Right lobe of liver (tissue), 6 donors: ENCODE measurements around the gene CIZ1. TPM values are rescaled to one million over a fixed set of nuclear protein-coding genes. Genes with fewer than 3 reads are reported as not detected.

Experiments
- ATAC-seq, 4 donors: fragments of 200-7000 bp; cut with Tn5 transposase; one replicate each; pipeline ENCODE4 v1.9.1; 2020; ENCODE audit warnings: mild to moderate bottlenecking in 4 of 4, moderate library complexity in 4 of 4
- DNase-seq, 3 donors: peaks; one replicate each; pipeline ENCODE4 v3.0.0-alpha.2; 2020
- H3K27ac ChIP-seq, 3 donors: fragments of 200-600 bp; one replicate each; pipeline ENCODE4 v1.8.0; 2022
- H3K27me3 ChIP-seq, 2 donors: fragments of 200-600 bp; one replicate each; pipeline ENCODE4 v1.8.0; 2022
- H3K36me3 ChIP-seq, 4 donors: fragments of 200-600 bp; sonication (generic) in 1 of 4; one replicate each; pipeline versions ENCODE4 v1.5.1 to v1.8.0; 2017 to 2022; ENCODE audit warnings: control low read depth in 1 of 4
- H3K4me1 ChIP-seq, 4 donors: fragments of 200-600 bp; sonication (generic) in 1 of 4; one replicate each; pipeline versions ENCODE4 v1.5.1 to v1.8.0; 2017 to 2022; ENCODE audit warnings: control low read depth in 1 of 4
- H3K4me3 ChIP-seq, 3 donors: fragments of 200-600 bp; one replicate each; pipeline ENCODE4 v1.8.0; 2022
- H3K9me3 ChIP-seq, 4 donors: fragments of 200-600 bp; sonication (generic) in 1 of 4; one replicate each; pipeline versions ENCODE4 v1.5.1 to v1.8.0; 2017 to 2022; ENCODE audit warnings: control low read depth in 1 of 4
- CTCF ChIP-seq, 4 donors: fragments of 200-600 bp in 3 of 4; fragments of 450-650 bp in 1 of 4; IDR thresholded peaks; one replicate each; pipeline versions ENCODE4 v1.5.1 to v1.8.0; 2016 to 2022; ENCODE audit warnings: antibody characterized with exemption in 4 of 4, mild to moderate bottlenecking in 2 of 4
- POLR2A ChIP-seq: fragments of 450-650 bp; IDR thresholded peaks from one replicate; pipeline ENCODE4 v1.6.1; 2017; ENCODE audit warnings: antibody characterized with exemption, mild to moderate bottlenecking
- WGBS: methylation state at CpG from one replicate; pipeline ENCODE4 v1.1.6; 2018; ENCODE audit warnings: low coverage, low lambda C conversion rate; ENCODE audit not compliant: insufficient coverage; ENCODE audit errors: missing lambda C conversion rate; 5-methylcytosine and 5-hydroxymethylcytosine counted together
- intact Hi-C, 2 donors: fragments of 100-400 bp; cut with DNase I; formaldehyde crosslinking; loops; one replicate each; pipeline versions ENCODE4 v1.11.2 to v1.14.1; 2022
- total RNA-seq, 6 experiments: library from RNA; depleted of rRNA in 2 of 6; stranded (reverse); fragments of >200 nt in 2 of 6; fragmentation: NEBNext Ultra II Directional in 3 of 6; extraction: Animal tissue kit (Norgen Biotek cat#: 25700) in 3 of 6; gene quantifications; one replicate each; pipeline versions ENCODE4 v1.1.0 to v1.2.4, GENCODE V29; 2016 to 2023
- donor health status: DM: no; HTN: yes; CAD: no.
- donor health status: DM: no; HTN: no; CAD: no.
- donor health status: DM: no; HTN: no; CAD: no.
- donor health status: DM: no; HTN: yes; CAD: no.
- donor health status: DM: no; HTN: yes; CAD: no.

CIZ1 gene
- total RNA-seq, 6 experiments from 2014 or later = 15.9 to 33.5 (median 24.0) TPM

DNA sequence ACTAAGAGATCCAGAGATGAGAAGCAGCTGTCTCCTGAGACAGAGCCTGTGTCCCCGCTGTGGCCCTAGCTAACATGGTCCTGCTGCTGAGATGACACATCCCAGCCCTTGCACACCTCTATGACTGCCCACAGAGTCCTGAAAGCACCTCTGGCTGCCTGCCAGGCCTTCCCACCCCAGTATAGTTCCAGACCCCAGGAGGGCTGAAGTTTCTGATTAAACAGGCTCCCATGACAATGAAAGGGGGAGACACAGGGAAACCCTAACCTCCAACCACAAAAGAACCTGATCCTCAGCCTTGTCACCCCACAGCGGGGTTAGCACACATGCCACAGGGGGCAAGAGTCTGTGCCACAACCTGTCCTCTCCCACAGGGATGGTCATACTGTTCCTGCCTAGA, 15.6 kb downstream of the CIZ1 start:
- H3K27me3 ChIP-seq = no peaks in the 10 kb centered on the region
- ATAC-seq (no peak), DNase-seq (no peak)
- TF ChIP-seq POLR2A = no peak
- TF ChIP-seq CTCF (IDR thresholded peaks at IDR 0.05) = no peak
- no peak overlapping the region for H3K4me3 ChIP-seq
- no peaks in the 10 kb centered on the region for H3K4me1 ChIP-seq
- H3K36me3 ChIP-seq = peaks cover 5 to 55% (median 24%) of the 10 kb centered on the region in 4 donors
- no peaks in the 10 kb centered on the region for H3K9me3 ChIP-seq
- intact Hi-C loops = no loop called here
- H3K27ac ChIP-seq = no peak overlapping the region
- no CpG with 5 or more reads among the region's 2 CpGs for WGBS

DNA sequence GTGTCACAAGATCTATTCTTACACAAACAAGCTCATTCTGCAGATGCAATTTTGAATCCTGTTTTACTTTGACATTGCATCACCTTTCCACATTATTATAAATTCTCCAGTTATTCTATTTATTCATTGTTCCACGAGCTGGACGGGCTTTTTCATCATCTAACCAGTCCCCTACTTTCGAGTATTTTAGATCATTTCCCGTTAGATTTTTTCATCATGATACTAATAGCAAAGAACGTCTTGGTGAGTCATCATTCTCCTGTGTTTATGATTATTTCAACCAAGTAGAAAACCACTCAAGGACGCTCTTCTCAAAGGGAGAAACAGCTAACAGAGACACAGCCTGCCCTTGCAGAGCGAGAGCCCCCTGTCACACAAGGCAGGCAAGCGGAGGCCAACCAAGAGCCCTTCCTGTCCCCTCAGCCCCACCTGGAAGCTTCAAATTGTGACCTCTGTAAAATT, 16.2 kb downstream of the CIZ1 start:
- intact Hi-C loops = no loop called here
- Histone ChIP-seq H3K4me3 (no peak overlapping the region), H3K9me3 (no peaks in the 10 kb centered on the region), H3K27me3 (no peaks in the 10 kb centered on the region), H3K36me3 (peaks cover 5 to 53% (median 26%) of the 10 kb centered on the region in 4 donors), H3K4me1 (no peaks in the 10 kb centered on the region), H3K27ac (no peak overlapping the region)
- no peak for TF ChIP-seq POLR2A
- no peak for TF ChIP-seq CTCF (IDR thresholded peaks at IDR 0.05)
- no peak for DNase-seq
- no peak for ATAC-seq
- WGBS = 70% methylated on average over 8 of the region's 8 CpGs

DNA sequence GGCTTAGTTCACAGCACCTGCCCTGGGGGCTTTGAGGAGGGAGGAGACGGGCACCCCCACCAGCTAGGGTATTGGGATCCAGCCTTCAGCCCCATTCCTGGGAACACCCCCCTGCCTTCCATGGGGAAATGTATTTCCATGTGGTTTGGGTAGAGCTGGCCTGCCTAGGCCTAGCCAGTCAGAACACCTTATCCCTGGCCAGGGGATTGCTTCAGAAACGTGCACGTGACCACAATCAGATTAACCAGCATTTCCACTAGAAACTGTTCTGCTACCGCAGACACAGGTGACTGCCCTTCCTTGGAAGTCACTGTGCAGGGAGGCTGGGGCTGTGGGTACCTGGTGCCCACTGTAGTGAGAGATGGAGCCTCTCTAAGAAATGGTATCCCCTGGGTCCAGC, 17.3 kb downstream of the CIZ1 start:
- peaks cover 5 to 53% (median 20%) of the 10 kb centered on the region in 4 donors for H3K36me3 ChIP-seq

DNA sequence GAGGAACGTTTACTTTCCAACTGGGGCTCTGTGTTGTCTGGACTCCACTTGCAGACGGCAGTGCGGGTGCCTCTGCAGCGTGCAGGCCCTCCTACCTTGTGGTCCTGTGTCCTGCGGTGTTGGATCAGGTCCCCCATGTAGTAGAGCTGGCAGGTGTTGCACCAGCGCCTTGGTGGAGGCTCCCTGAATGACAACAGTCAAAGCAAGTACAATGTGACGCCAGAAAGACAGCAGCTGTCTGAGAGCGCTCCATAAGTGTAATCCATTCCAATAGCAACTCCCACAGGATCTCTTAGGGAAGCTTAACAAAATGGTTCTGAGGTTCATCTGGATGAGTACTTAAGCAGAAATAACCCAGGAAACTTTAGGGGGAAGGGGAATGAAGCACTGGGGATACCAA, 21.4 kb downstream of the CIZ1 start:
- Histone ChIP-seq H3K27me3 (no peaks in the 10 kb centered on the region), H3K36me3 (peaks cover 0 to 39% (median 12%) of the 10 kb centered on the region in 4 donors), H3K27ac (no peak overlapping the region), H3K9me3 (no peaks in the 10 kb centered on the region), H3K4me1 (no peaks in the 10 kb centered on the region), H3K4me3 (no peak overlapping the region)
- ATAC-seq (no peak), DNase-seq (no peak)
- 100% methylated on average over 2 of the region's 8 CpGs for WGBS
- TF ChIP-seq POLR2A (no peak), CTCF (IDR thresholded peaks at IDR 0.05) (no peak)
- intact Hi-C loops = no loop called here

More for the DNA sequence above, 17.3 kb downstream of the CIZ1 start:
- H3K9me3 ChIP-seq = no peaks in the 10 kb centered on the region
- no peaks in the 10 kb centered on the region for H3K4me1 ChIP-seq
- intact Hi-C loops = no loop called here
- DNase-seq (no peak), ATAC-seq (no peak)
- H3K27ac ChIP-seq = no peak overlapping the region
- H3K4me3 ChIP-seq = no peak overlapping the region
- TF ChIP-seq POLR2A (no peak), CTCF (IDR thresholded peaks at IDR 0.05) (no peak)
- WGBS = 92% methylated on average over 3 of the region's 4 CpGs
- no peaks in the 10 kb centered on the region for H3K27me3 ChIP-seq

DNA sequence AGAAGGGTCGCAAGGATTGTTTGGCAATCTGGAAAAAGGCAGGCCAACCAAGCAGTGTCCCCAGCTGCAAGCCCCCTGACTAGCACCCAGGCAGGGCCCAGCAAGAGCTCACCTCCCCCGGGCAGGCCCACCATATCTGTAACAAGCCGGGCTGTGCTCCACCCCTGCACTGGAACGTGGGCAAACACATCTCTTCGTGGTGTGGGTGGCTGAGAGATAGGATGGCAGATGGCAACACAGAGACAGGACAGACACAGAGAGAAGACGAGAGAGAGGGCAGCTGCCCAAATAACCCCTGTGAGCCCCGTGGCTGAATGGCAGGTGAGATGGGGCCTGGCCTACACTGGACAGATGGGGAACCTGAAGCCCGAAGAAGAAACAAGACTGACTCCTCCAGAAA, 21.9 kb downstream of the CIZ1 start:
- DNase-seq (no peak), ATAC-seq (no peak)
- Histone ChIP-seq H3K4me3 (no peak overlapping the region), H3K36me3 (peaks cover 0 to 37% (median 12%) of the 10 kb centered on the region in 4 donors), H3K27ac (no peak overlapping the region), H3K27me3 (no peaks in the 10 kb centered on the region), H3K9me3 (no peaks in the 10 kb centered on the region), H3K4me1 (no peaks in the 10 kb centered on the region)
- WGBS = 93% methylated on average over 3 of the region's 8 CpGs
- intact Hi-C loops = no loop called here
- TF ChIP-seq POLR2A (no peak), CTCF (IDR thresholded peaks at IDR 0.05) (no peak)
